GM19397 (cell line): ENCODE data around the gene PCDHA2.
"Not testable (repeated sequence)": the region's sequence is repeated elsewhere in the genome, so short reads cannot be mapped to it uniquely, and the experiment has no call there.

ENCODE experiments used
- ATAC-seq: cut with Tn5 transposase; IDR thresholded peaks from one replicate; pipeline ENCODE4 v1.9.1; 2021; ENCODE audit warnings: mild to moderate bottlenecking, moderate library complexity; ENCODE audit not compliant: unreplicated experiment

Gene PCDHA2

GRCh38 chr5:140808889-140809291 lies 14.2 kb downstream of the PCDHA2 start:
- no peak for ATAC-seq

- ATAC-seq: no peak
Observed at GRCh38 chr5:140821375-140822280, 27.0 kb downstream of the PCDHA2 start, which contains the start of gene PCDHA5. PCDHA5 (plus strand) TSS chr5:140821613.

GRCh38 chr5:140822281-140822629 lies 27.6 kb downstream of the PCDHA2 start:
- no peak for ATAC-seq

GRCh38 chr5:140822969-140823368 lies 28.3 kb downstream of the PCDHA2 start:
- not testable (repeated sequence) for ATAC-seq

- no peak for ATAC-seq
Observed at GRCh38 chr5:140823475-140823874, 28.8 kb downstream of the PCDHA2 start.

- ATAC-seq: no peak
Observed at GRCh38 chr5:140827704-140828361, 33.2 kb downstream of the PCDHA2 start, which contains the start of gene PCDHA6. PCDHA6 (plus strand) TSS chr5:140827960; CDS start chr5:140828092, 132 bp downstream.

GRCh38 chr5:140828362-140828737 lies 33.7 kb downstream of the PCDHA2 start:
- no peak for ATAC-seq

- not testable (repeated sequence) for ATAC-seq
Observed at GRCh38 chr5:140829511-140830501, 35.2 kb downstream of the PCDHA2 start.

GRCh38 chr5:140833993-140834392 lies 39.3 kb downstream of the PCDHA2 start, which contains the start of gene PCDHA7:
PCDHA7 (plus strand) TSS chr5:140834269; CDS start chr5:140834384, 115 bp downstream.
- ATAC-seq: no peak

- not testable (repeated sequence) for ATAC-seq
Observed at GRCh38 chr5:140834439-140835008, 39.9 kb downstream of the PCDHA2 start.

GRCh38 chr5:140835622-140836510 lies 41.2 kb downstream of the PCDHA2 start:
- no peak for ATAC-seq

GRCh38 chr5:140840978-140841962 lies 46.6 kb downstream of the PCDHA2 start, which contains the start of gene PCDHA8:
PCDHA8 (plus strand) TSS chr5:140841187; CDS start chr5:140841322, 135 bp downstream.
- no peak for ATAC-seq

- no peak for ATAC-seq
Observed at GRCh38 chr5:140842798-140843733, 48.4 kb downstream of the PCDHA2 start.
